Measurements from ENCODE around the gene CCDC187.
A peak's percentile ranks its signal among the peaks of the same experiment; 100 is the strongest.

Gene CCDC187

DNA sequence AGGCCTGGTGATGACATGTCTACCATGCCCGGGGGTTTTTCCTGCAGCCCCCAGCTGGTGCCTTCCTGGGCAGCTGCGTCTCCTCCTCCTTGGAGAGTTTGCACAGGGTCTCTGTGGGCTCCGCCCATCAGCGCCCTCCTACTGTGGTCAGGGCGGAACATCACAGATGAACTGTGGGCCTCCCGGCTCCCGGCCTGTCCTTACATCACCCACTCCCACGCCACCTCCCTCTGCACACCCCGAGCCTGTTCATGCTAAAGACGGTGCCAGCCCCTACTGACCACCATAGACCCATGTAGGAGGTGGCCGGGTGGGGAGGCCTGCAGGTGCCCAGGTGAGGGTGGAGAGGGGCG lies 36.0 kb upstream of the CCDC187 start:
- no peak for DNase-seq (ENCODE audit: low read depth in 2 of 2)

DNA sequence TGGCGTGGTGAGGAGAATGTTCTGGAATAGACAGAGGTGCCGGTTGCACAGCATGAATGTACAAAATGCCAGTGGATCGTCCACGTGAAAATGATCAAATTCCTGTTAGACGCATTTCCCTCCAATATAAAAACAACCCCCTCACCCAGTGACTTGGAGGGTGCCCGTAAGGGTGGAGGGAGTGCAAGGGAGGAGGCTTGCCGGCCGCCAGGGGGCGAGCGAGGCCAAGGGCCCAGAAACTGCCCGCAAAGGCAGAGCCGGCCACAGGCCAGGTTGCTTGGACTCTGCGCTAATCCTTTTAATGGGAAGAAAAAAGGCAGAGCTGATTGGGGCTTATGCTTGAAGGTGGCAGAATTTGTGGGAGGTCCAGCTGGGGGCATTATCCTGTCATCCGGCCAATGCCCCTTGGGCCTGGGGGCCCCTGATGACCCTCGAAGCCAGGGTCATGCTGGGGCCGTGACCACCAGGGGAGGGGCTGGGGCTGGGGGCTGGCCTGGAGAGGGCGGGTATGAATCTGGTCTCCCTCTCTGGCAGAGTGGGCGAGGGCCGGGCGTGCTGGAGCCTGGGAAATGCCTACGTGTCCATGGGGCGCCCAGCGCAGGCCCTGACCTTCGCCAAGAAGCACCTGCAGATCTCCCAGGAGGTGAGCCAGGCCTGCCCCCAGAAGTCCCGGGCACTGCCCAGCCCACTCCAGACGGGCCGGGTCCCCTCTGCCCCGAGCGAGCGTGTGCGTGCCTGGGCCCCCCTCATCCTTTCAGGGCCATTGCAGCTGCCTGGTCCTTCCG lies 35.5 kb upstream of the CCDC187 start:
- DNase-seq (ENCODE audit: low read depth in 2 of 2): peak in 1 of 2 donors; percentile 24

DNA sequence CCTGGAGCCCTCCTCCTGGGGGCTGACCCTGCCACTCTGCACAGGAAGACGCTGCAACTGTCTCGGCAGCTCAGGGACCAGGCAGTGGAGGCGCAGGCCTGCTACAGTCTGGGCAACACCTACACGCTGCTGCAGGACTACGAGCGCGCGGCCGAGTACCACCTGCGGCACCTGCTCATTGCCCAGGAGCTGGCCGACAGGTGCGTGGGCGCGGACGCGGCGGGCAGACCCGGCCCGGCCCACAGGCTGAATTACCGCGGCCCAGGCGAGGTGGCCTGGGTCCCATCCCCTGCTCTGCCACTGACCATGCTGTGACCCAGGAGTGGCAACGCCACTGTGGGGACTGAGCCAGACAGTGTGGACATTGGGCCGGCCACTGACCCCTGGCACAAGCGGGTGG lies 34.6 kb upstream of the CCDC187 start:
- no peak for DNase-seq (ENCODE audit: low read depth in 2 of 2)

DNA sequence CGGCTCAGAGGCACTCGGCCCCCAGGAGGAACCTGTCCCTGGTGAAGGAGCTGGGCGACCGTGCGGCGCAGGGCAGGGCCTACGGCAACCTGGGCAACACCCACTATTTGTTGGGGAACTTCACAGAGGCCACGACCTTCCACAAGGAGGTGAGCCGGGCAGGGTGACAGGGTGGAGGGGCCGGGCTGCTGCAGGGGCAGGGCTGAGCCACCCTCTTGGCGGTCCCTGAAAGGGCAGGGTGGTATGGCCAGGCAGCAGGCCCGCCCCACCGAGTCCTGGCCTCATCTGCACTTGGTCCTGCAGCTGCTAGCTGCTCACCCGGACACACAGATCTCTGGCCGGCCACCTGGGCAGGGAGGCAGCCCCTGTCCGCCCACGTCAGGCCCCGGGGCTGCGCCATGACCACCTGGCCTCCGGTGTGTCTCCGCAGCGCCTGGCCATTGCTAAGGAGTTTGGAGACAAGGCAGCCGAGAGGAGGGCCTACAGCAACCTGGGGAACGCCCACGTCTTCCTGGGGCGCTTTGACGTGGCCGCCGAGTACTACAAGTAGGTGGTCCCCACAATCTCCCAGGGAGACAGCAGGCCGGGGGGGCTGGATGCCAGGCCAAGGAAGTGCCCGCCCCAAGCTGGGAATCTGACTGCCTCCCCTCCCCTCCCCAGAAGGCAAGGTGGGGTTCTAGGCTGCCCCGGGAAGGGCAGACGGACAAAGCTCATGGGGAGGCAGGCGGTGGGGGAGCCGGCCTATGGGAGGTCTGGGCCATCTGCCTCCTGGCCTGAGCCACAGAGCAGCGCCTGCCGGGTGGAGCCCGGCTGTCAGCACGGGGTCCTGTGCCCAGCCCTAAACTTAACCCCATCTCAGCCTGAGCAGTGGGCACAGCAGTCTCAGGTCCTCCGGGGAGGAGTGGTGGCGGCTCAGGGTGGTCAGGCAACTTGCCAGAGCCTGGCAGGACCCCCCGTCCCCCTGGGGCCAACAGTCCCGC lies 33.8 kb upstream of the CCDC187 start:
- DNase-seq (ENCODE audit: low read depth in 2 of 2): no peak

DNA sequence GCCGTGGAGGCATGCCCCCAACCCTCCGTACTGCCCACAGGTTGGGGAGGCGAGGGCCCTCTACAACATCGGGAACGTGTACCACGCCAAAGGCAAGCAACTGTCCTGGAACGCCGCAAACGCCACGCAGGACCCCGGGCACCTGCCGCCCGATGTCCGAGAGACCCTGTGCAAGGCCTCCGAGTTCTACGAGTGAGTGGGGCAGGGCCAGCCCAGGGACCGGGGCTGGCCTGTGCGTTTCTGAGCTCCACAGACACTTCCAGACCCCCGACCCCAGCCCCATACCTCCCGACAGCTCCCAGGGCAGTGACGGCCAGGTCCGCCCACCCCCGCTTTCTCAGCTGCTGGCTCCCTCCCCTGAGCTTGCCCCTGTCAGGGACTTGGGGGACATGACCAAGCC lies 33.0 kb upstream of the CCDC187 start:
- no peak for DNase-seq (ENCODE audit: low read depth in 2 of 2)

DNA sequence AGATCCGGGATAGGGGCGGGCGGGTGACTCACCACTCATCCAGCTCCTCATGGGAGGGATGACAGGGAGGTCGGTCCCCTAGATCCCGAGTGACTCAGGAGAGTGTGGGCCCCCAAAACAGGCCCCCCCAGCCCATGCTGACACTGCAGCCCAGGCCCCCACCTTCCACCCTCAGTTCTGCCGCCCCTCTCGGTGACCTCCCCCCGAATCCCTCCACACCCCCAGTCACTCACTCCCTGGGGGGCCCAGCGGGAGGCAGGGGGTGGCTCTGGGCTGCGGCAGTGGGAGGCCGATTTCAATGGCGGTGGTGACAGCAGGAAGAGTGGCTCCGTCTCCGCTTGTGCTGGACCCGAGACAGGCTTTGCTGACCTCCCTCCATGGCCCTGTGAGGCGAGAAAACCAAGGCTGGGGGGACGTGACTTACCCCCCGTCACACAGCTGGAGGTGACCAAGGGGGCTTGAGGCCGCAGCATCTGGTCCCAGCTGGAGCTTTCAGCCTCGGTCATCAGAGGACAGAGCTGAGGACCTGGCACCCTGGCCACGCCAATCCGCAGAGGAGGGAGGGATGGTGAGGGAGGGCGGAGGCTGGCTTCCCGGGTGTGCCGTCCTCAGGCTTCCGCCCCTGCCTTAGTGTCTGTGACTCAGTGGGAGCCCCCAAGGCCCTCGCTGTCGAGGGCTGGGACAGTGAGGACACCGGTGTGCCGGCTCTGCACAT lies 32.4 kb upstream of the CCDC187 start:
- DNase-seq (ENCODE audit: low read depth in 2 of 2): no peak

DNA sequence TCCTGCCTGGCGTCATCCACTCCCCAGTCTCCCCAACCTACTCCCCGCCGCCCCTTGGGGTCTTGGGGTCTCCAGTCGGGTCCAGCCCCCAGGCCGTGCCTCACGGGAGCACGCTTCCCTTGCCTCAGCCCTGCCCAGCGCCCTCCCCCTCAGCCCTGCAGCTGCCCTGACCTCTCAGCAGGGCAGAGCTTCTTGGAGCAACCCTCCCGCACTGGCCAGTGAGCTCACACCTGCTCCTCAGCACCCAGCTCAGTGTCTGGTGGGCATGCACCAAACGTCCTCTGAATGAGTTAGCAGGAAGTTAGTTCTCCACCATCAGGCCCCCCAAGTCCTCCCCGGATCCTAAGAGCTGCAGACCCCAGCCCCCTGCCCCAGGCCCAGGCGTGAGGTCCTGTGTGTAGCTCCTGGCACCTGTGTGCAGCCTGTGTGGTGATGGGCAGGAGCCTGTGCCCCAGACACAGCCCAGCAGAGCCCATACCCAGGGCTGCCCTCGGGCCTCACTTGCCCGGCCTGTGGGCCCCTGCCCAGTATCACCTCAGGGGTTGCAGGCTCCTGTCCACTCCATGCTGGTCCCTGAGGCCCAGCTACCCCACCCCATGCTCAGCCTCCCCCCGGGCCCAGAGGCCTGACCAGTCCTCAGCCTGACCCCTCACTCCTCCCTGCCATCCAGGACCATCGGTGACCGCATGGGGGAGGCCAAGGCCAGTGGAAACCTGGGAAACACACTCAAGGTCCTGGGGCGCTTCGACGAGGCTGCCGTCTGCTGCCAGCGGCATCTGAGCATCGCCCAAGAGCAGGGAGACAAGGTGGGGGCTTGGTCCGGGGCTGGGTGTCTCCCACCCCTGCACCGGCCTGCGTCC lies 31.6 kb upstream of the CCDC187 start:
- no peak for DNase-seq (ENCODE audit: low read depth in 2 of 2)

DNA sequence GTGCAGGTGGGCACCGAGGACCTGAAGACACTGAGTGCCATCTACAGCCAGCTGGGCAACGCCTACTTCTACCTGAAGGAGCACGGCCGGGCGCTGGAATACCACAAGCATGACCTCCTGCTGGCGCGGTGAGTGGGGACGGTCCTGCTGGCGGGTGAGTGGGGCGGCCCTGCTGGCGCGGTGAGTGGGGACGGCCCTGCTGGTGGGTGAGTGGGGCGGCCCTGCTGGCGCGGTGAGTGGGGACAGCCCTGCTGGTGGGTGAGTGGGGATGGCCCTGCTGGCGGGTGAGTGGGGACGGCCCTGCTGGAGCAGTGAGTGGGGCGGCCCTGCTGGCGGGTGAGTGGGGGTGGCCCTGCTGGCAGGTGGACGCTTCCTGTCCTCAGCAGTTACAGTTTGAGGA lies 30.6 kb upstream of the CCDC187 start:
- no peak for DNase-seq (ENCODE audit: low read depth in 2 of 2)

DNA sequence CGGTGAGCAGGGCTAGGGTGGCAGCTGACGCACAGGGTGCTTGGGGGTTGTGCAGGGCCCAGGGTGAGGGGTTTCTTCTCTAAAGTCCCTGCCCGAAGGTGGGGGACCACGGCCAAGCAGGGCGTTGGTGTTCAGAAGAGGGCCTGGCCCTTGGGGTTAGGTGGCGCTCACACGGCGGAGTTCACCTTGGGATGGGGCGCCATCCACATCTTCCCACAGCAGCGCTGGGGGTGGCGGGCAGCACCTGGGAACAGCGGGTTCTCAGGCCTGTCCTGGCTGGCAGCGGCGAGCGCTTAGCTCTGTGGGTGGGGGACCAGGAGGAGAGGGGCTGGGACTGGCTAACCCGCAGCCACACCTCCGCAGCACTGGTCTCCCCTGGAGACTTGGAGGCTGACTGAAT lies 29.6 kb upstream of the CCDC187 start:
- no peak for DNase-seq (ENCODE audit: low read depth in 2 of 2)

DNA sequence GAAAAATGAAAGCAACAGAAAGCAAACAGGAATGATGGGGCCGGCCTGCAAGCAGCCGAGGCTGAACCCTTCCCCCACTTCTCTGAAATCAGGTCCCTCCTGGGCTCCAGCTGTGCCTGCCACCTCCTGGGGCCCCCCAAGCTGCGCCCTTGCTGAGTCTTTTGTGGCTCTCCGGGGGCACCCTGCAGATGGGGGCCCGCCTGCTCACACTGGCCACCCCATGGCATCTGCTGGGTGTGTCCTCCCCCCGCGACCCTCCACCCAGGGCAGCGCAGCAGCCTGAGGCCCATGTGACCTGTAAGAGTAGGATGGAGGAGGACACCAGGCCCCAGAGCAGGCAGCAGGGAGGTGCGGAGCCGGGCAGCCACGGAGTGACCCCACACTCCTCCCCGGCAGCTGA lies 29.2 kb upstream of the CCDC187 start:
- no peak for DNase-seq (ENCODE audit: low read depth in 2 of 2)

DNA sequence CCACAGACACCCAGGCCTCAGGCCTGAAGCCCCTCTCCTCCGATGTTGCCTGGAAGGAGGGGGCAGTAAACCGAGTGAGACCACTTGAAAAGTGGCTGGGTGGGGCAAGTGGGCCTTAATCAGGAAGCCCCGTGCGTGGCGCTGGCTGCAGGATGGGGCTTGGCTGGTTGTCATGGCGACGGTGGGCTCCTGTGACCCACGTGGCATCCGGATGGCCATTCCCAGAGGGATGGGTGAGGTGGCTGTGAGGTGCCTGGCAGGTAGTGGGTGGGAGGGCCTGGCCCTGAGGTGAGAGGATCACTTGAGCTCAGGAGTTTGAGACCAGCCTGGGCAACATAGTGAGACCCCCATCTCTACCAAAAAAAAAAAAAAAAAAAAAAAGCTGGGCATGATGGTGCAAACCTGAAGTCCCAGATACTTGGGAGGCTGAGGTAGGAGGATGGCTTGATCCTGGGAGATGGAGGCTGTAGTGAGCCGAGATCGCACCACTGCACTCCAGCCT lies 28.6 kb upstream of the CCDC187 start:
- DNase-seq (ENCODE audit: low read depth in 2 of 2): no peak

DNA sequence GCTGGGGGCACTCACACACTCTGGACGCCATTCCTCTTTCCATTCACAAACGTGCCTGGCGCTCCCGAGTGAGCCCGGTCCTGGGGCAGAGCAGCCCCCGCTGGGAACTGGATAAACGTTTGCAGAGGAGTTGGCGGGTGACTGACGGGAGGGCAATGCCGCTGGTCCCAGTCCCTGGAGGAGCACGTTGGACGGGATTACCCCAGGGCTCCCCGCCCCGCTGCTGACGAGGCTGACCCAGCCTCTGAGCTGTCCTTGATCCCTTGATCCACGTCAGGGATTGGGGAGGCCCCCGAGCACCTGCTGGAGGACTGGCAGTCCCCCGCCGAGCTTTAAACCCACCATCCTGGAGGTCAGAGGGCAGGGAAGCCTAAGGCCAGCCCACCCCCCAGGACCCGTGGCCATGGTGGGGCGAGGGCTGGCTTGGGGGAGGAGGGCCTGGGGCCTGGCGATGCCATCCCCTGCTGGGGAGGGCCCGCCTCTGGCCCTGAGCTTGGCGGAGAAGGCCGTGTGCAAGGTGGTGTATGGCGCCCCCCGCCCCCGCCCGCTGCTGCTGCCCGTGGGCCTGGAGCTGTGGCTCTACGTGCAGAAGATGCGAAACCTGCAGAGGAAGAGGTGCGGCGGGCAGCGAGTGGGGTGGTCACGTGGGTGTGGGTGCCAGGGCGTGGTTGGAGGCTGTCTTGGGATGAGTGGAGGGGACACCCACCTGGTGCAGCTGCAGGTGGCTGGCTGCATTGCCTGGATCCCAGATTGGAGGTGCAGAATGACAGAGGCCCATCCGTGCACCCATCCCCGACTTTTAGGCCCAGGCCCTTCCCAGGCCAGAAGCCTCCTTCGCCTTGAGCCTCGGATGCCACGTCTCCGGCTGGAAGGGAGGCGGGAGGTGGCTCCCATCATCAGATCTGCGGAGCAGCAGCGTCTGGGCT lies 27.9 kb upstream of the CCDC187 start:
- DNase-seq (ENCODE audit: low read depth in 2 of 2): no peak

DNA sequence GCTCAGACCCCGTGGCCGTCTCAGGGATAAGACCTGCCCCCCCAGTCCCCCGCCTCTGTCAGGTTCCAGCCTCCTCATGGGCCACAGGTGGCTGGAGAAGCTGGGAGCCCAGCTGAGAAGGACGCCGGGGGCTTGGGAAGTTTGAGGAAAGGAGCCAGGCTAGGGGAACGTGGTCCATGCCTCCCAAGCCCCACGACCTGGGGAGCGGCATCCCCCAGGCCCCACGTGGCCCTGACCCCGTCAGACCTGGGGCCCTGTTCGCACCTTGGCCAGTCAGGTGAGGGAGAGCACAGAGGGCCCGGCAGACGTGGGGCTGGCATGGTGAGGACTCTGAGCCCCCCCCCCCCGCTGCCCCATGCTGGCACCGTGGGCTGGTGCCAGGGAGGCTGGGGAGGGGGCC lies 27.1 kb upstream of the CCDC187 start:
- no peak for DNase-seq (ENCODE audit: low read depth in 2 of 2)

DNA sequence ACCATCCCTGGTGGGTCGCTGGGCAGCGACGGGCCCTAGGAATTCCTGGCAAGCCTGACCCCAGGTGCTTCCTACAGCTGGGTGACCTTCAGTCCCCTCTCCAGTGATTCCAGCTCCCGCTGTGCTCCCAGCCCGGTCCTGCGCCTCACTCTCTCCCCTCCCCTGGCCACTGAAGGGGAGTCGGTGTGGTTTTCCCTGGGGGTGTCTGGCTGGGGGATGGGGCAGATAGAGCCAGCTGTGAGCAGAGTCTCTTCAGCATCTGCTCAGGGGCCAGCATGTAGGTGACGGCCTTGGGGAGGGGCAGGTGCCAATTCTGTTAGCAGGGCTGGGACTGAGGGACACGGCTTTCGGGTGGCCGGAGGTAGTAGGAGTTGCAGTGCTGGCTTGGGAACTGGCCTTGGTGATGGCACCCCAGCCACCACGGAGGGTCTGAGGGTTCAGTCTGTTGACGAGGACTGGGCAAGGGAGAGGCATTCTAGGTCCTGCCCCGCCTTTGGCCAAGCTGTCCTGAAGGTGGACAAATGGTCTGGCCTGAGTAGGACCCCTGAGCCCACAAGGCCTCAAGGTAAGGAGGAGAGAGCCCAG lies 26.6 kb upstream of the CCDC187 start:
- DNase-seq (ENCODE audit: low read depth in 2 of 2): no peak

DNA sequence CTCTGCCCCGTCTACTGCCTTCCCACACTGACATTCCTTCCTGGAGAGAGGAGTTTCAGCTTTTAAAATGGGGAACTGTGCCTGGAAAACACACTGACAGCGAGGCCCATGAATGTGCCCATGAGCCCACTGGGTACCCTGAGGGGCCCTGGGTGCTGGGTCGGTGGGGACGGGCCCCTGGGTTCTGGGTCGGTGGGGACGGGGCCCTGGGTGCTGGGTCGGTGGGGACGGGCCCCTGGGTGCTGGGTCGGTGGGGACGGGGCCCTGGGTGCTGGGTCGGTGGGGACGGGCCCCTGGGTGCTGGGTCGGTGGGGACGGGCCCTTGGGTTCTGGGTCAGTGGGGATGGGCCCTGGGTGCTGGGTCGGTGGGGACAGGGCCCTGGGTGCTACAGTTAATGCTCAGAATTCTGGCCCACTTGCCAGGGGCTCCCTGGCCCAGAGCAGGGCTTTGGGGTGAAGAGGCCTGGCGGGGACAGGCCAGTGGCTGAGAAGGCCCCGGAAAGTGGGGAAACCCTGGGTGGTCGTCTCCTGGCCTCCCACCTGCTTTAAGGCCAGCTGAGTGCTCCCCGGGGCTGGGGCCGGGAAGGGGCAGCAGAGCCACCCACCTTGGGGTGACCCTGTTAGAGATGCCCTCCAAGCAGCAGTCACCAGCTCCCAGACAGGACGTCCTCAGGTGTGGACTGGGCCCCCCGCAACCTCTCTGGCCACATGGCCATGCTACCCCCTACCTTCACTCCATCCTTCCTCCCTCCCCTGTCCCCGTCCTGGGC lies 25.9 kb upstream of the CCDC187 start:
- no peak for DNase-seq (ENCODE audit: low read depth in 2 of 2)

DNA sequence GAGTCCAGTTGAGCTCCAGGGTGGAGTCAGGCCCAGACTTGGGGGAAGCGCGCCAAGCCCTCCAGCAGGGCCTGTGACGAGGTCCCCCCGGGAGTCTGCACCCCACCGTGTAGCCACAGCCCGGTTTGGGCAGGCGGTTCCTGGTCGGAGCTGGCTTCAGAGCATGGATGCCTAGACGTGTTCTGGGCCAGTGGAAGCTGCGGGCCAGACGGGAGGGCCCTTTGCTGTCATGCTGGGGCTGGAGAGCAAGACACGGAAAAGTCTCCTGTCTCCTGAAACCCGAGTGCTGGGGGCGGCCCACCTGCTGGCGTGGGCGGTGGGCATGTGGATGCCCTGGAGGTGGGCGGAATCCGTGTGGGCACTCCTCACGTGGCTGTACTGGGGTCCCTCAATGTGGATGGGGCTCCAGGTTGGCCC lies 25.3 kb upstream of the CCDC187 start:
- no peak for DNase-seq (ENCODE audit: low read depth in 2 of 2)

DNA sequence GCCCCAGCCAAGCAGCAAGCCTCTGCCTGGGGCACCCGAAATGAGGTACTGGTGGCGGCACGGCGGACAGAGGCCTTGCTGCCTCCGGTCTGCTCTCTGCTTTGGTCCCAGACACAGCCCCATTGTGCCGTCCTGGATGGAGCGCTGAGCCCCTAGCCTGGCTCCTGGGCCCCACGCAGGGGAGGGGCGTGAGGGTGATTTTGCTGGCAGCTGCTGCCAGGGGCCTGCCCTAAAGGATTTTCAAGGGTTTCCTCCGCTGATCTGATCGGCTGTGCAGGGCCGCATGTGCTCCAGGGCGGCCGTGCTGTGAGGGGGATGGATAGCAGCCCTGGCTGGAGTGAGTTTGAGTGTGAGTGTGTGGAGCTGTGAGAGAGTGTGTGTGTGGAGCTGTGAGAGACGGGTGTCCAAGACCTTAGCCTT lies 24.7 kb upstream of the CCDC187 start:
- no peak for DNase-seq (ENCODE audit: low read depth in 2 of 2)

DNA sequence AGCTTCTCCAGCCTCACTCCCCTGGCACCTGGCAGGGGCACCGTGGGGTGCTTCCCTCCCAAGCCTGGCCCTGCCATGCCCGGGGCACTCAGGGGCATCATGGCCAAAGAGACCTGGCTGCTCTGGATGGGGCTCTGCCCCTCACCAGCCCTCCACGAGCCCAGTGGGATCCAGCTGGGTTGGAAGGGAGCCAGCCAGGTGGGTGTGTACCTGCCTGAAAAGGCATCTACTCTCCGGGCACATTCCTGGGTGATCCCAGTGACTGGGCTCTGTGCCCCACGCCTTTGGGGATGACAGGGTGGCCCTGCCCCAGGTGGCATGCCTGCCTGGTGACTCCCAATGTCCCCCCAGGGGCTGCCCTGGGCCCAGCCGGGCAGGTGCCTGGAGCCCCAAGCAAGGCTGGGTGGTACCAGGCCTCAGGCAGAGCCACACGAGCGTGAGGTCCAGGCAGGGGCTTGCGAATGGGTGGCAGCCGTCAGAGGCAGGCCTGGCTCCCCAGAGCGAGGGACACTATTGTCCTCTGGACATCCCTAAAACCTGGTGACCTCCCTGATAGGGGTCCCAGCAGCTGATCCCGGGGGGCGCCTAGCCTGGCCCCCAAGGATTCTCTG lies 24.2 kb upstream of the CCDC187 start:
- no peak for DNase-seq (ENCODE audit: low read depth in 2 of 2)

Measured in stimulated activated CD4-positive, alpha-beta T cell treated with anti-CD3 and anti-CD28 coated beads, Interleukin-15, amount 100 ng/mL, for 48 hours (primary cell).